NCI-H1694 (cell line): ENCODE results near the gene PTPRE.

Experiments
- DNase-seq: peaks from one replicate; lab custom pipeline; 2025; lab: John Stamatoyannopoulos, UW

Gene PTPRE

DNA sequence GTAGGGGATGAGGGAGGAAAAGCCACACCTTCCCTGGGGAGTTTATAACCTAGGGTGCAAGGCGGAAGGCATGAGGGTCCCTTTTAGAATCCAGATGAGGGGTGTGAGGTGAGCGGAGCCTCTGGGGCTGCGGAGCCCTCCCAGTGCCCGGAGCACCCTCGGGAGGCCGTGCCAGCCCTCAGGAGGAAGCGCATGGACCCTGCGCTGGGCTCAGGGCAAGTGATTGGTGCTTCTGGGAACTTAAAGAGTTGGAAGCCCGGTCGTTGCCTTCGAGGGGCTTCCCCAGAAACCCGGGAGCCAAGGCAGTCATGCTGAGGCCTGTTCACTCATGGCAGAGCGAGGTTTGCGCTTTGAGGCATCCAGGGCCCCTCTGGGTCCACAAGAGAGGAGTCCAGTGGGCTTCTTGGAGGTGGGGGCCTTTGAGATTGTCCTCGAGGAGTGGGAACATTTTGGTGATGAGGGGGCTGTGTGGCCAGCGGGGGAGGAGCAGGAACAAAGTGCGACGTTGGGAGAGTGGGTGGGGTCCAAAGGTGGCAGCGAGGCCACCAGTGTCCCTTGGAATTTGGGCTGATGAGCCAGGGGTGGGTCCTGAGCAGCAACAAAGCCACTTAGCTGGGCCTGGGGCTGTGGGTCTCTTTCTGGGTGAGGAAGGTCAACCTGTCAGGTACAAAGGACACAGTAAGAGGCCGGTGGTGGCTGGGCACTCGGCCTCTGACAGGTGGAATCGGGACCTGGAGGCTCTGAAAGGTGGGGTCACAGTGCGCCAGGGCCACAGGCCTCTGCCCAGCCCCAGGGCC is 139.5 kb downstream of the PTPRE start:
- DNase-seq: no peak

DNA sequence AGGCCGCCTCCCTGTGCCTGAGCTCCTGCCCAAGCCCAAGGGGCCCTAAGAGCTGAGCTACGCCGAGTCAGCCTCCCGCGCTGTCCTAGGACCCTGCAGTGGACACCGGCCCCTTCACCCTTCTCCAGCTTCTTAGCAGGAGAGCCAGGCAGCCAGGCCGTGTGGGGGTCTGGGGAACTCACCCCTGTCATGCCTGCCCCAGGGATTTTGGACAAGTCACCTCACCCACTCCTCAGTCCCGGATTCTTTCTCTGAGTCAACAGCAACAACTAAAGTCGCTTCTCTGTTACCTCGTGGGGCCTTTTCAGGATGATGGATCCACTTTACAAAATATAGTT is 140.0 kb downstream of the PTPRE start:
- no peak for DNase-seq

DNA sequence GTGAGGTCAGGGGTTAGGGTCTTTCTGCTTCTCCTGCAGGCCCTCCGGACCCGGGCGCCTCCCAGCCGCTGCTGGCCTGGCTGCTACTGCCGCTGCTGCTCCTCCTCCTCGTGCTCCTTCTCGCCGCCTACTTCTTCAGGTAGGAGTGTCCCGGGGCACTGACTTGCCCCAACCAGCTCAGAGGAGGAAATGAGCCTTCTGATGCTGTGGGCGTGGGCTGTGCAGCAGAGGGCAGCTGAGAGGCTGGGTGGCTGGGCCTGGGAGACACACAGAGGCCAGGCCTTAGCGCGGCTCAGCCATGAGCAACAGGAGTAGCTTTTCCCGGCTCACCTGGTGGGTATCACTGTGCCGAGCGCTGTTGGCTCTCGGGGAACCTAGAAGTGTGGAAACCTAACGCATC is 140.4 kb downstream of the PTPRE start:
- DNase-seq: no peak

DNA sequence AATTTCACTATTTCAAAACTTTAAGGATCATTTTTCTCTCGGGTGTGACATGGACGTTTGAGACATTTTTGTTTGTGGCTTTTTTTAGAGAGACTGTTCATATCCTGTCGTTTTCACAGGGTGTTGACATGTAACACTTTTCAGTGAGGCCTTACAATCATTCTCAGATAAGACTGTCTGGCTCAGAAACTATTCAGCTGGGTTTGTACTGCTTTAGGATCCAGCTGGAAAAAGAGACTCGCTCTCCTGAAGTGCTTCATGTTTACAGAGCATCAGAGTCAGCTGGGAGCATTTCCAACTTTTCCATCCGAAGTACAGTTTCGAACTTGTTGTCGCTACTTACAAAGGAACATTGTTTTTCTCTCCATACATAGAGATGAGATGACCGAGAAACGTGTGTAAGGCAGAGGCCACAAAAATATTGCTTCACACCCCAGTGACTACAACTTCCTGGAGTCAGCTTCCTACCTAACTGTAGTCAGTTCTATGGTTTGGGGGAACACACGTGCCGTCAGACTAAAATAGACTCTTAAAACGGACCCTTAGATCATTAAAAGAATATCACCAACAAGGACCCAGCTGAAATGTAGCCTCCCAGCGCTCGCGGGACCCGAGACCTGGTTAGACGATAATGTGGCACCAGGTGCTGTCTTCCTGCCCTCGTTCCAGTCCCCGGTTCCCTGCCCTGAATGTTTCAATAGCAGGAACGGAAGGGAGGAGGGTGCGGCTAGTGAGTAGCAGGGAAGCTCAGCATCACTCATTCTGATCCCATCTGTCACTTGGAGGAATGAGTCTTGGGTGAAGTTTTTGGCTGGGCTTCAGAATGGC is 141.3 kb downstream of the PTPRE start:
- DNase-seq: peak; percentile 3

DNA sequence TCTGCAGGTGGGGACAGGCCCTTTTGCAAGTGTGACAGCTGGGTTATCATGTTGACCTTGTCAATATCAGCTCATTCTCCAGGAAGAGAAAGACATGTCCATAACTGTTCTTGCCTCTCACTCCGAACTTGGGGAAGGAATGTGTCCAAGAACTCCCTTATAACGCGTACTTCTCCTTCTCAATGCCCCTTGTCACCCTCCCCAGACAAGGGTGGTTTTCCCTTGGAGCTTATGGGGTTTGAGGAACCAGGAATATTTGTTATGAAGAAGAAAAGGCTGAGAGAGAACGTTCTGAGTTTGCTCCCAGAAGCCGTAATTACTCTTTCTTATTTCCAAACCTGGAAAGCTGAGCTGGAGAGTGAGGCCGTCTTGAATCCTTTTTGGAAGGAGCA is 141.9 kb downstream of the PTPRE start:
- DNase-seq: no peak

DNA sequence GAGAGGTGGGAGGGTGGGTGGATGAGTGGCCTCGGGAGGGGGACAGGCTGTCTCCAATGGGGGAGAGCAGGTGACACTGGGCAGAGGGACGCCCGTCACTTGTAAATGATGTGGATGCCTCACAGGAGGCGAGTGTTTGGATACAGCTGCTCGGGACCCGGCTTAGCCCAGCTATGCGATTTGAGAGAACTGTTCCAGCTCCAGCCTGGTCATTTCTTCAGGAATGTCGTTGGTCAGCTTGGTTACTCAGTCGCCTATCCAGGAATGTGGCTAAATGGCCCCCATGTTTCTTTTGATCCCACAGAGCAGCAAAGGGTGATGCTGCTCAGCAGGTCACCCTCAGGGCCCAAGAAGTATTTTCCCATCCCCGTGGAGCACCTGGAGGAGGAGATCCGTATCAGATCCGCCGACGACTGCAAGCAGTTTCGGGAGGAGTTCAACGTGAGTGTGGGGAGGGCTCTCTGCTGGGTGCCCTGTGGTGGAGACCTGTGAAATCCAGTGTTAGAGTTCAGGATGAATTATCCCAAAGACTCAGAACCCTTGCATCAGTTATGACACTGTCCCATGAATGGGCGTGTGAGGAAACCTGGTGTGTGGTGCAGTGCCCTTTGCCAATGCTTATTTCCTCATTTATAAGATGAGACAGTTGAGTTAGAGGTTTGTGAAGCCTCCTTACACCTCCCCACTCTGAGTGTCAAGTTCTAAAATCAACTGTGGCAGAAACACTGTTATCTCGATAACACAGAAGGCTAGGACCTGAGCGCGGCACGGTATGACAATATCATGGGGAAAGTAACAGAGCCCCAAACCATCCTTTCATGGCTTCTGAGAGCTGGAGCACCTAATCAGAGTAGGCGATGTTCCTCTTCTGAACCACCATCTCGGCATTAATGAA is 142.6 kb downstream of the PTPRE start:
- no peak for DNase-seq

DNA sequence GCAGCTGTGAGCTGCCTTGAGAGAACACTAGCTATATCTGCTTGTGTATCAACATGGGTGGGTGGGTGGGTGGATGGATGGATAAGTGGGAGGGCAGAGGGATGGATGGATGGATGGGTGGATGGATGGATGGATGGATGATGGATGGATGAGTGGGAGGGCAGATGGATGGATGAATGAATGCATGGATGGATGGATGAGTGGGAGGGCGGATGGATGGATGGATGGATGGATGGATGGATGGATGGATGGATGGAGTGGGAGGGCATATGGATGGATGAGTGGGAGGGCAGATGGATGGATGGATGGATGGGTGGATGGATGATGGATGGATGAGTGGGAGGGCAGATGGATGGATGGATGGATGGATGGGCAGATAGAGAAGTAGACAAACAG is 143.2 kb downstream of the PTPRE start:
- no peak for DNase-seq

DNA sequence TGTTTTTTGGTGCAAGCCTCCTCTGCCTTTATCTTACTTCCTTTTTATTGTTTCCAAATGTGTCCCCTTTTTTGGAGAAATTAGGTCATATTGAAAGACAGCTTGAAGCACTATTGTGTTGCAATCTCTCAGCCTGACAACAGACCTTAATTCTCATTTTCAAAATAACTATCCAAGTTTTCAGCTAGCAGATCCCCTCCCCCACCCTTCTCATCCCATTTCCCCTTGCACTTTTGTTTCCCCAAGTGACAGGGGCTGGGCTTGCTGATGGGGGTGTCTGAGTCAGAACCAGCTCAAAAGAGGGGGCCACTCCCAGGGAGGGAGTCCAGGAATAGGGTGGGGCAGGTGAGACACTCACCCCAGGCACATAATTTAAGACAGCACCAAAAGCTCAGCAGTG is 144.0 kb downstream of the PTPRE start:
- no peak for DNase-seq

DNA sequence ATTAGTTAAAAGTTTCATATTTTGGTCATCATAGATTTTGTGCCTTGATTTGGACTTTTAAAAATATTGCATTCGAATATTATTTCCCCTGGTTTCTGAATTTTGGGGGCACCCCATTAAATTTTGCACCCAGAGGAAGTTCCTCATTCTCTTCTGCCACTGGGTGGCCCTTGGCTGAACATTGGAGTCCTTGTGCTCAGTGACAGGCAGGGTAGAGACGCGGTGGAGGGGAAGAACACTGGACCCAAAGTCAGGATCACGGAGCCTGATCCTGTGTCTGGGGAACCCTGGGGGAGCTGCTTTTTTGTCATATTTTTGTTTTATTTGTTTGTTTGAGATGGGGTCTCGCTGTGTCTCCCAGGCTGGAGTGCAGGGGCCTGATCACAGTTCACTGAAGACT is 144.6 kb downstream of the PTPRE start:
- DNase-seq: no peak

DNA sequence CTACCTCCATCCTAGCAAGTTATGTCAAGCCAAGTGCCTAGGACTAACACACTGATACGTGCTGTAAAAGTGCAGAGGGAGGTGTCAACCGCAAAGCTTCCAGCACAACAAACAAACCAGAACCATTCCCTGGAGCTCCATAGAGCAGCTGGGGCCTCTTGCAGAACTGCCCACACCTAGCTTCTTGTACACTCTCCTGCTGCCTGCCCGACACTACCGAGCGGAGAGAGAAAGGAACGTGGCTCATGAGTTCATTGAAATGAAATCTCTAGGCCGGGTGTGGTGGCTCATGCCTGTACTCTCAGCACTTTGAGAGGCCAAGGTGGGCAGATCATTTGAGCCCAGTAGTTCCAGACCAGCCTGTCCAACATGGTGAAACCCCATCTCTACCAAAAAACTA is 145.8 kb downstream of the PTPRE start:
- DNase-seq: no peak

DNA sequence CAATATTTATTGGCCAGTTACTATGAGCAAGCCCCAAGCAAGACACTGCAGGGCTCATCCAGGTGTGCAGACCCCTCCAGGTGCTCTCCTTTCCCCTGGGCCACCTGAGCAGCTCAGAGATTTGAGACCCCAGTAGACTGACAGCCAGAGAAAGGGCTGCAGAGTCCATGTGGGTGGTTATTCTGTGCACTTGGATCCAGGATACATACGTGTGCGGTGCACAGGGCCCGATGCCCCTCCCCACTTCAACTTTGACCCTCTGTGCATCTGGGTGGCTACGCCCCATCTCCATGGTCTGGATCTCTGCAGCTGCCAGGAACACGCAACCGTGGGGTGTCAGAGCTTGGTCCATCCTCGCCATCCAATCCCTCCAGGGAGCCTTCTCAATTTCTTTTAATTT is 146.5 kb downstream of the PTPRE start:
- DNase-seq: no peak

DNA sequence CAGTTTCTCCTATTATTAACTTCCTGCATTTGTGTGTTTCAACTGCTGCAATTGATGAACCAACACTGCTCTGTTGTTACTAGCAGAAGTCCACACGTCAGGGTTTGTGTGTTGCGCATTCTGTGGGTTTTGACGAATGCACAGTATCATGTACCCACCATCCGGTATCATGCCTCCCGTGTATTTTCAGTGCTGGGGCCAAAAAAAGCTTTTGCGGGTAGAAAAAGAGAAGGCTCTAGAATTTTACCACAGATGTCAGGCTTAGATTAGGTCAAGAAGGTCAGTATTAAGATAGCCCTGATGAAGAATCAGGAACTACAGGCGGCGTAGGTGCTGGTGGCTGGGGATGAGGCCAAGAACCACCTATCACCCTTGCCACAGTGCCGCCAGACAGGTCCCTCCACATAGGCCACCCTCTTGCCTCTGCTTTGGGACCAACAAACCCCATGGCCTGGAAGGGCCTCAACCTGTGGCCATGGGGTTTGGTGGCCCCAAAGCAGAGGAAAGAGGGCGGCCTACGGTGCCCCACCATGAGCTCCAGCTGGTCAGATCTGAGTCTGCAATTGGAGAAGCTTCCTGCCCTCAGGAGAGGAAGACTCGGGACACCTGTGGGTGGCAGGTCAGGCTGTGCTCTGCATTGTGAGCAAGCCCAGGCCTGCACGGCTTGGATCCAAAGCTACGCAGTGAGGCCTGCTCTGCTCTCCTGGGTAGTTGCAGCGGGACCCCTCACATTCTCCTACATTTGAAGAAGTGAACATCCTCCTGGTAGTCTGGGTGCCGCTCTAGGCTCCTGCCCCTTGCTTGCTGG is 147.5 kb downstream of the PTPRE start:
- no peak for DNase-seq

DNA sequence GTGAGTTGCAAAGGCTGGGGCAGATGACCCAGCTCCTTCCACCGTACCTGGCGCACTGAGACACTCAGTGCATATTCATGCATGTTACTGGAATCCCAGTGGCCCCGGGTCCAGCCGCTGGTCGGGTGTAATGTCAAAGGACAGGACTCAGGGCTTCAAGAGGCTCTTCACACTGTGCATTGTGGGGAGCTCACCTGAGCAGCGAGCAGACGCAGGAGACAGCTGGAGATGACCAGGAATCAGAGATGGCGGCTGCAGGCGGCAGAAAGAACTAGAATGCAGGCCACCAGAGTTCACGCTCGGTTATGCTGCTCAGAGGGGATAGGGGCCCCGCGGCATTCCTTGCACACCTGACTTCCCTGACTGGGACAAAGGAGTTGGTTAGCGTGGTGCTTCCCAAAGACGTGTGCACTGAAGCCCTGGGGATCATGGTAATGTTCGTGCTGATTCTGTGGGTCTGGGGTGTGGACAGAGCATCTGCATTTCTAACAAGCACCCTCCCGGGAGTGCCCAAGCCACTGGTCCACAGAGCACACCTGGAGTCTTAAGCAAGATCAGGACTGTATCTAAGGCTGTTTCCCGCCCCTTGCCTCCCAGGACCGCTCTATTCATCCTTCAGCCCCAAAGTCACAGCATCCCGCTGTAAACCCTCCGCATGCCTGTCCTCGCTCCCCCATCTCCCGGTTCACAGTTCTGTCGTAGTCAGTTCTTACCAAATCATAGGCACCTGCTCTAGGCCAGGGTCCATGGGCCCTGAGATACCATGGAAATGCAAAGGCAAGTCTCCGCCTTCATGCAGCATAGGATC is 148.4 kb downstream of the PTPRE start:
- no peak for DNase-seq

DNA sequence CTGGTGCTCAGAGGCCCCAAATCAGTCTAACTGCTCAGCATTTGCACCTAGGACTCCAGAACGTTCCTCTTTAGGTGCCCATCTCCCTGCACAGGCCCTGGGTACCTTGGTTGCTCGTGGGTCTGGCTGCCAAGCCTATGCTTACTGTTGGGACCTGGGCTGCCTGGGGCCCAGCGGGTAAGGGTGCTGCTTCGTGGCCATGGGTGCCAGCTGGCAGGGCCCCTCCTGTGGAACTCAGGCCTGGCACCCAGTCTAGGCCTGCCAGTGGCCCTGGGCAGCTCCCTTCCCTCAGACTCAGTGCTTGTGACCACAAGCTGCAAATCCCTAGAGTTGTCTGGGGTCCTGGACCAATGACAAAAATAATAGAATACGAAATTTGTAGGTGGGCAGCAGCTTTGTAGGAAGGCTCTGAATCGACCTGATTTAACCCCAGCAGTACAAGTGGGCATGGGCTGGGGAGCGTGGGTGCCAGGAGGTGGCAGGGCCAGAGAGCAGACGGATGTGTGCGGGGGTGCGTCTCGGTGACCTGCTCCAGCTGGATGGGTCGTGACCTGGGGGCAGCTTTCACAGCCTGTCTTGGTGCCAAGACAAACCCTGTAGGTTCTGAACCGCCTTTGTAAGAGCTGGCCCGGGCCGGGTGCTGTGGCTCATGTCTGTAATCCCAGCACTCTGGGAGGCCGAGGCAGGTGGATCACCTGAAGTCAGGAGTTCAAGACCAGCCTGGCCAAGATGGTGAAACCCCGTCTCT is 149.6 kb downstream of the PTPRE start:
- no peak for DNase-seq

DNA sequence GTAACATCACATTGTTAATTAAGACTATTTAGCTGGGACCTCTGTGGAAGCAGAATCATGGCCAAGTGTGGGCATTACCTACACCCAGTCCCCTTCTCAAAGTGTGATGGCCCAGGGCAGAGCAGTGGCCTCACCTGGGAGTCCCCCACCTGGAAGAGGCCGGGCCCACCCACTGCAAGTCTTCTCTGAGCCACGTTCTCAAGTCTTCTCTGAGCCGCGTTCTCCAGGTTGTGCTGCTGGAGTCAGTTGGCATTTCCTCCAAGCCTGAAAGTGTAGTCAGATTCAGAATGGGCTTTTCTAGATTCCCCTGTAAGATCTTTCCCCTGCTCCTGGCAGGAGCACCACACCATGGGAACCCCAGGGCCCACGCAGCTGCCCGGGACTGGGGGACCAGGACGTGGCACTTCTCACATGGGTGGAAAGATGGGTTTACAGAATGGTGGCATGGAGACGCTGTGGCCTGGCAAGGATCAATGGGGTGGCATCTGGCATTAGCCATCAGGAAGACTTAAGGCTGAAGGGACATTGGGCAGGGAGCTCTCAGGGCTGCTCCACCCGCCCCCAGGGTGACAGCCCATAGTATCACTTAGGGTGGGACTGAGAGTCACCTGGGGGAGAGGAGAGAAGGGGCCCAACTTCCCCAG is 151.3 kb downstream of the PTPRE start:
- no peak for DNase-seq

DNA sequence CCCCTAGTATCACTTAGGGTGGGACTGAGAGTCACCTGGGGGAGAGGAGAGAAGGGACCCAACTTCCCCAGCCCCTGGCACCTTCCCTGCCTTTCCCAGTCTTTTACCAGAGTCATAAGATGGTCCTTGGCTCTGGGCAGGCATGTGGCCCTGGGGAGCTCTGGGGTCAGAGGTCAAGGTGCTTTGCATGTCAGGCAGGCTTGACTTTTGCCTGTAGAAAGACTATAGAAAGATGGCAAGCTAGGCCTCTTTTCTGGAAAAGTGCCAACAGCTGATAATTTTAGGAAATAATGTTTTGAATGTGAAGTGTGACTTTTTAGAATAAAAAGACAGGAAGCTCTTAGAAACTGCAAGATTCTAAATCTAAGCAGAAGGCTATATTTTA is 151.8 kb downstream of the PTPRE start:
- no peak for DNase-seq

DNA sequence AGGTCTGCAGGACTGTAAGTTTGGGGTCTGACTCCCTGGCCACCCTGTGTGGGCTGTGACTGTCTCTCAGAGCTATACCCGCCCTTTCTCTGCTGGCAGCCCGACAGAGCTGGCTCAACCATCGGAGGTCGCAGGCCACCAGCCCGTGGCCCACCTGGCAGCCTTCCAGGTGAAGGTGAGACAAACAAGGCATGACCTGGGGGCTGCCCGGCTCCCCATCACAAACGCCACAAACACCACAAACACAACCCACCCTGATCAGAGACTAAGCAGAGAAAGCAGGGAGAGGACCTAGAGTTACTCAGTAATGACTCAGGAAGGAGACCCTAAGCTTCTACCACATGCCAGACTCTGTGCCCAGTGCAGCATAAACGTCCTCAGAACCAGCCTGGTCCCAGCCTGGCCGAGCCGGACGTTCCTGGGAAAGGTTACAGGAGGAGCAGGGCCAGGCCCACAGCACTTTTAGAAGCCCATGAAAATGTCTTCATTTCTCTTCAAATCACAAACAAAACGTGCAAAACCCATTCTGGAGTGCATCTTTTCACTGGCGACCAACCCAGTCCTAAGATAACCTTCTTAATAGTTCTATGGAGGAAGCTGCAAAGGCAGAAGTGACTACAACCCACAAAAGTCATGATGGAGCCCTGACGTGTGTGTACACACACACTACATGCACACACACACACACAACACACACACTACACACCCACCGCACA is 152.5 kb downstream of the PTPRE start:
- DNase-seq: no peak

DNA sequence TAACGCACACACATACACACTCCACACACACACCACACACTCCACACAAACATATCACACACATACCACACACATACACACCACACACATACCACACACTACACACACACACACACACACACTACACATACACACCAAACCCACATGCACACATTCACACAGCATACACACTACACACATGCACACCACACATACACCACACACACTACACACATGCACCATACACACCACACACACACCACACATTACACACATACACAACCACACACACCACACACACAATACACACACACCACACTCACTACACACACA is 153.0 kb downstream of the PTPRE start:
- DNase-seq: no peak
